Mesothelial cell of epicardium (in vitro differentiated cells): ENCODE results near the gene PRDM15. TPM values are rescaled to one million over a fixed set of nuclear protein-coding genes. Genes with fewer than 3 reads are reported as not detected.

Experiments
- DNase-seq, 2 experiments: peaks; one replicate each; pipeline ENCODE4 v3.0.0; 2021; ENCODE audit warnings: low spot score in 2 of 2; ENCODE audit not compliant: unreplicated experiment in 2 of 2
- H3K27ac Mint-ChIP-seq: 2 replicates; pipeline ENCODE4 v1.8.0; 2021; ENCODE audit warnings: mixed read lengths
- H3K27me3 Mint-ChIP-seq: 2 replicates; pipeline ENCODE4 v1.8.0; 2021; ENCODE audit warnings: low read depth, mixed read lengths
- H3K36me3 Mint-ChIP-seq: 2 replicates; pipeline ENCODE4 v1.8.0; 2021; ENCODE audit warnings: mixed read lengths
- H3K4me1 Mint-ChIP-seq: 2 replicates; pipeline ENCODE4 v1.8.0; 2021; ENCODE audit warnings: mixed read lengths
- H3K4me3 Mint-ChIP-seq: 2 replicates; pipeline ENCODE4 v1.8.0; 2021; ENCODE audit warnings: mild to moderate bottlenecking, moderate library complexity, mixed read lengths
- H3K9me3 Mint-ChIP-seq: 2 replicates; pipeline ENCODE4 v1.8.0; 2021; ENCODE audit warnings: mixed read lengths
- total RNA-seq: library from RNA; stranded (reverse); gene quantifications from 3 replicates; pipeline ENCODE4 v1.2.1, GENCODE V29; 2021
- TF ChIP-seq, protein P1 (sequence below): fragments of 200-600 bp; sonication (generic); IDR thresholded peaks from one replicate; pipeline ENCODE4 v1.5.0; 2021; ENCODE audit warnings: antibody characterized with exemption; ENCODE audit not compliant: unreplicated experiment

Gene PRDM15
- total RNA-seq, 1 donor from 2014 or later = 12.0 TPM

DNA sequence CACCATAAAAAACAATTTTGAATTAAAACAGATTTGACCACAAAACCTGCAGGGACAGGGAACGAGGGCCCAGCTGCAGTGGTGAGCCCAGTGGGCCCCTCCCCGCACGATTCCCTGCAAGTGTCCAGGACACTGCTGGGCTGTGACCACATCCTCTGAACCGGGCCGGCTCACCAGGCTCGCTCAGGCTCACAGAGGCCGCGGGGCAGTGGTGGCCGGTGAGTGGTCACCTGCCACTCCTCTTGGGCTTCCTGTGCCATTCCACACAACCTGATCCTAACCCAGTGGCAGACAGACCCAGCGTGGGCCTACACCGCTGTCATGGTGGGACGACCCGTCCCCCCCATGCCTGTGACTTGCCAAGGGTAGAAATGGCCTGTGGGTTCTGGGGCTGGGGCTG lies 75.8 kb downstream of the PRDM15 start:
- H3K36me3 Mint-ChIP-seq = peaks cover 20% of the 10 kb centered on the region
- H3K4me3 Mint-ChIP-seq = no peak overlapping the region
- no peak for DNase-seq
- TF ChIP-seq, protein P1, sequence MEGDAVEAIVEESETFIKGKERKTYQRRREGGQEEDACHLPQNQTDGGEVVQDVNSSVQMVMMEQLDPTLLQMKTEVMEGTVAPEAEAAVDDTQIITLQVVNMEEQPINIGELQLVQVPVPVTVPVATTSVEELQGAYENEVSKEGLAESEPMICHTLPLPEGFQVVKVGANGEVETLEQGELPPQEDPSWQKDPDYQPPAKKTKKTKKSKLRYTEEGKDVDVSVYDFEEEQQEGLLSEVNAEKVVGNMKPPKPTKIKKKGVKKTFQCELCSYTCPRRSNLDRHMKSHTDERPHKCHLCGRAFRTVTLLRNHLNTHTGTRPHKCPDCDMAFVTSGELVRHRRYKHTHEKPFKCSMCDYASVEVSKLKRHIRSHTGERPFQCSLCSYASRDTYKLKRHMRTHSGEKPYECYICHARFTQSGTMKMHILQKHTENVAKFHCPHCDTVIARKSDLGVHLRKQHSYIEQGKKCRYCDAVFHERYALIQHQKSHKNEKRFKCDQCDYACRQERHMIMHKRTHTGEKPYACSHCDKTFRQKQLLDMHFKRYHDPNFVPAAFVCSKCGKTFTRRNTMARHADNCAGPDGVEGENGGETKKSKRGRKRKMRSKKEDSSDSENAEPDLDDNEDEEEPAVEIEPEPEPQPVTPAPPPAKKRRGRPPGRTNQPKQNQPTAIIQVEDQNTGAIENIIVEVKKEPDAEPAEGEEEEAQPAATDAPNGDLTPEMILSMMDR = no peak
- H3K9me3 Mint-ChIP-seq = peaks cover 6% of the 10 kb centered on the region
- H3K4me1 Mint-ChIP-seq = no peaks in the 10 kb centered on the region
- no peaks in the 10 kb centered on the region for H3K27me3 Mint-ChIP-seq
- H3K27ac Mint-ChIP-seq = no peak overlapping the region

DNA sequence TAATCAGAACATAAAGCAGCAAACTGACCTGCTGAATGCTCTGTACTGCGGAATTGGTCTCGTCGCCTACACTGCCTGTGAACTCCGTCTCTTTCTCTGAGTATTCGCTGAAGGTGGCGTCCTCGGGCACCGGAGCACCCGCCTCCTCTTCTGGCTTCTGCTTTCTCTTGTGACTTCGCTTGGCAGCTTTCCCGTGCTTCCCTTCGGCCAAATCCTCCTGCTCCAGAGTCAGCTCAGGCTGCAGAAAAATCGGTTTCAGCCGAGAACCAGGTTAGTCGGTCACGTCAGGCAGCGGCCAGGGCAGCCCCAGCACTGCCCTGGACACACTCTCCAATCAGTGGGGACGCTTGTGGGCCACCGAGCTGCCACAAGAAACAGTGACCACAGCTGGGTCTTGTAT lies 76.5 kb downstream of the PRDM15 start:
- peaks cover 6% of the 10 kb centered on the region for H3K9me3 Mint-ChIP-seq
- H3K27ac Mint-ChIP-seq = no peak overlapping the region
- H3K4me1 Mint-ChIP-seq = no peaks in the 10 kb centered on the region
- TF ChIP-seq, protein P1 = no peak
- no peaks in the 10 kb centered on the region for H3K27me3 Mint-ChIP-seq
- no peak for DNase-seq
- no peak overlapping the region for H3K4me3 Mint-ChIP-seq
- peaks cover 21% of the 10 kb centered on the region for H3K36me3 Mint-ChIP-seq

DNA sequence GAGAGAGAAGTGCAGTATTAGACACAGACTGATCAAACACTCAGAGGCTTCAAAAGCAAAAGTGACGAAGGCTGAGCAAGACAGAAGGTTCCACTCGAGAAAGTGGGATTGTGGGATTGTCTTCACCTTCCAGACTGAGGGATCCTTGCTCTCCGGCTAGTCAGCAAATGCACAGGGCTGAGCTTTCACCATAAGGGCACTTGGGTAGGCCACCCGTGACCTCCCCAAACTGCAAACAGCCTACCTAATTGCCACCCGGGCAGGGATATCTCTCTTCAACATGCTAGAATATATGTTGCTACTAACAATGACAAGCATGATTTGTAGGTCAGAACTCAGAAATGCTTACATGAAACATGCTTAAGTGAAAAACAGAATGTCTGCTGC lies 77.0 kb downstream of the PRDM15 start:
- no peaks in the 10 kb centered on the region for H3K27me3 Mint-ChIP-seq
- H3K27ac Mint-ChIP-seq = no peak overlapping the region
- H3K36me3 Mint-ChIP-seq = peaks cover 19% of the 10 kb centered on the region

DNA sequence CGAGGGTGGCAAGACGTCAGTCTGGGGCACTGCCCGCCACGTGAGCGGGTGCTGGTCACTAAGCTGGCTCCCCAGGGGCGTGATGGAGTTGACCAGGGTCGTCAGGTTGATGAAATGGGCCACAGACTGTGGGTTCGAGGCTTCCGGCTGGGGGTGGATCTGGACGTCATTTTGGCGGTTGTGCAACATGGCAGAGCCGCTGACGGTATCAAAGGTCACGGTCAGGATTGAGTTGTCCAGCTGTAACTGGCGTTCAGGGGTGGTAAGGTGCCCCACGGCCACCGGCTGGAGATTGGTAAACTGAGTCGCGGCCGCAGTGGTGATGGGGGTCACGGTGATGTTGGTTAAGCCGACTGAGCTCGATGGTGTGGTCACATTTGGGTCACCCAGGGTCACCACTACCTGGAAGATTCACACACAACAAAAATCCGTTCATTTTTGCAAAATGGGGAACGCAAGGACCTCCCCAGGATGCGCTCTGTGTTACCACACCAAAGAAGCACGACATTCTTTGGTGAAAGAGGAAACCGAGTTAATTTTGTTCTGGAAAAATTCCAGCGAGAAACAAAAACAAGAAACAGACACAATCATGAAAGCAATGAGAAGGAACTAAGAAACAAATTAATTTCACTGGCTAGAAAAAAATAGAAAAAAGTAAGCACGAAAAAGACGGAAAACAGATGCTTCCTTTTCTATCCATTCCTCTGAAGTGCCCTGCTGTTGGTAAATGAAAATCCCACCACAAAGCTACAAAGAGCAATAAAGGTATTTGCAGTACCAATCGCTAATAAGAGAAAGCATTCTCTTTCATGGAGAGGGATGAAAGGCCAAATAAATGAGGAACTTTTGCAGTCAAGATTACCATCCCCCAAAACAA lies 77.6 kb downstream of the PRDM15 start:
- Mint-ChIP-seq H3K4me1 (no peaks in the 10 kb centered on the region), H3K27ac (no peak overlapping the region), H3K4me3 (no peak overlapping the region), H3K9me3 (peaks cover under 1% of the 10 kb centered on the region), H3K27me3 (no peaks in the 10 kb centered on the region), H3K36me3 (peaks cover 17% of the 10 kb centered on the region)
- no peak for DNase-seq
- TF ChIP-seq, protein P1 = no peak

More for the DNA sequence above, 77.0 kb downstream of the PRDM15 start:
- TF ChIP-seq, protein P1 = no peak
- H3K9me3 Mint-ChIP-seq = peaks cover 6% of the 10 kb centered on the region
- no peaks in the 10 kb centered on the region for H3K4me1 Mint-ChIP-seq
- no peak overlapping the region for H3K4me3 Mint-ChIP-seq
- DNase-seq = no peak

DNA sequence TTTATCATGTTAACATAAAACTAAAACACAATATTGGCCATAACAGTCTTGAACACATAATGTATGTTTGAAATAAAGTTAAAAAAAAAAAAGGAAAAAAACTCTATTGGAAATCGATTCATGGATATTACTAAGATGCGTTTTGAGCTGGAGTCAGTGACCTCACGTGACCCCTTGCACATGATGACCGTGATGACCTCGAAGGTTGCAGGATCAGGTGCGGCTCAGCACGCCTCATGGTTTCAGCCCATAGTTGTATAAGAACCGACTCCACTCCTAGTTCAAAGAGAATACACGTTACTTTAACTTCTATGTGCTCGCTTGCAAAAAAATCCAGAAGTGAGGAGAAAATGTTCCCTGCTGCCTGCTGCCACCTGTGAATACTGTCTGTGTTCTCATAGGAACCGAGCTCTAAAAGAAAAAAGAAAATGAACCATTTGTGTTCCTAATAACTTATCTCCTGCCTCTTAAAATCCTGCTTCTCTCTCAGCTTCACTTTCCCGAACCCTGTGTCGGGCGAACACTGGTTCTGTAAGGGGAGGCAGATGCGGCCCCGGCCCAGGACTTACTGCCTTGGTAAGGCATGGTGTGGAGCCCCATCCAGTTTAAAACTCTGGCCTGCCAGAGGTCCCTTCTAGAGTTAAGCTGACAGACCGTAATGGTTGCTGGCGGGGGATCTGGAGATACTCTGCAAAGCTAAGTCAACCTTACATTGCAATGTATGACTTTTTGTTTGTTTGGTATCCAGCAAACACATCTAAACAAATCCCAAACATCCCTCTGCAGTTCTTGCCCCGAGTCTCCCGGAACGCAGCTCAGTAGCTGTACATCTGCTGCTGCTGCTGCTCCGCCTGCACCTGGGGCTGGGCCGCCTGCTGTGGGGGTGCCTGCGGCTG lies 78.5 kb downstream of the PRDM15 start:
- Mint-ChIP-seq H3K9me3 (no peaks in the 10 kb centered on the region), H3K27me3 (no peaks in the 10 kb centered on the region), H3K27ac (no peak overlapping the region), H3K4me3 (no peak overlapping the region), H3K4me1 (no peaks in the 10 kb centered on the region), H3K36me3 (peaks cover 17% of the 10 kb centered on the region)
- TF ChIP-seq, protein P1 = no peak
- DNase-seq = no peak
